NCI-H345 treated with DMSO at 0.1 percent for 48 hours (cell line): ENCODE data around the gene TRIM71.
"Not testable (repeated sequence)": the region's sequence is repeated elsewhere in the genome, so short reads cannot be mapped to it uniquely, and the experiment has no call there.

Source experiments
- DNase-seq: peaks from one replicate; lab custom pipeline; 2025; ENCODE audit not compliant: unreplicated experiment; lab: John Stamatoyannopoulos, UW

Gene TRIM71

DNA sequence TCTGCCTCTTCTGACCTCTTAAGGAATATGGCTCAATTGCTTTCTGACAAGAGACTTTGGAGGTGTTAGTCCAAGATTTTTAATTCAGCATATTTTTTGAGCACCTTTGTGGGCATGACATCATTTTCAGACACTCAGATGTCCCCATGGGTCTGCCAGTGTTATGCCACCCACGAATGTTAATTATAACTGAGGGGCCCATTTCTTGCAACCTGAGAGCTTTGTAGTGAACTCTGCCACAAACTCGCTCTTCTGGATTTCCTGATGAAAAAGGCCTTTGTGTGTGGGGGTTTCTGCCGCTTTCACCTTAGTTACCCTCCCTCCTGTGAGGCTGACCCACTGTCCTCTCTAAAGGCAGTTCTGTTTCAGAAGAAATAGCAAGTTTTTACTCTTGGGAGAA, 69.1 kb downstream of the TRIM71 start:
- no peak for DNase-seq

DNA sequence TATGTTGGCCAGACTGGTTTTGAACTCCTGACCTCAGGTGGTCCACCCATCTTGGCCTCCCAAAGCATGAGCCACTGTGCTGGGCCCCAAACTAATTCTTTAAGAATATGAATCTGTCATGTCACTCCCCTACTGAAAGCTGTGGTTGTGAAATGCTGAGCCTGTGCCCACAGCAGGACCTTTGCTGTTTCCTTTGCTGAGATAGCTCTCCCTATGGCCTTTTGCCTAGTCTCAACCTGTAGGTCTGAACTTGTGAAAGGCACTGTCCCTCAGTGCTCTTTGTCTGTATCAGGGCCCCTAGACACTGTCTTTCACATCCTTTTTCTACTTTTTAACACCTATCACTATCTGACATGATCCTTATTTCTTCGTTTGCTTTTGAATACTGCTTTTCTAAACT, 70.9 kb downstream of the TRIM71 start:
- DNase-seq: no peak

DNA sequence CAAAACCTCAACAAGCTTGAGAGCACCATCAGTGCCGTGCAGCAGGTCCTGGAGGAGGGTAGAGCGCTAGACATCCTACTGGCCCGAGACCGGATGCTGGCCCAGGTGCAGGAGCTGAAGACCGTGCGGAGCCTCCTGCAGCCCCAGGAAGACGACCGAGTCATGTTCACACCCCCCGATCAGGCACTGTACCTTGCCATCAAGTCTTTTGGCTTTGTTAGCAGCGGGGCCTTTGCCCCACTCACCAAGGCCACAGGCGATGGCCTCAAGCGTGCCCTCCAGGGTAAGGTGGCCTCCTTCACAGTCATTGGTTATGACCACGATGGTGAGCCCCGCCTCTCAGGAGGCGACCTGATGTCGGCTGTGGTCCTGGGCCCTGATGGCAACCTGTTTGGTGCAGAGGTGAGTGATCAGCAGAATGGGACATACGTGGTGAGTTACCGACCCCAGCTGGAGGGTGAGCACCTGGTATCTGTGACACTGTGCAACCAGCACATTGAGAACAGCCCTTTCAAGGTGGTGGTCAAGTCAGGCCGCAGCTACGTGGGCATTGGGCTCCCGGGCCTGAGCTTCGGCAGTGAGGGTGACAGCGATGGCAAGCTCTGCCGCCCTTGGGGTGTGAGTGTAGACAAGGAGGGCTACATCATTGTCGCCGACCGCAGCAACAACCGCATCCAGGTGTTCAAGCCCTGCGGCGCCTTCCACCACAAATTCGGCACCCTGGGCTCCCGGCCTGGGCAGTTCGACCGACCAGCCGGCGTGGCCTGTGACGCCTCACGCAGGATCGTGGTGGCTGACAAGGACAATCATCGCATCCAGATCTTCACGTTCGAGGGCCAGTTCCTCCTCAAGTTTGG, 72.9 kb downstream of the TRIM71 start:
- DNase-seq: no peak

GRCh38 chr3:32891365-32891764, 73.6 kb downstream of the TRIM71 start:
- DNase-seq: no peak

DNA sequence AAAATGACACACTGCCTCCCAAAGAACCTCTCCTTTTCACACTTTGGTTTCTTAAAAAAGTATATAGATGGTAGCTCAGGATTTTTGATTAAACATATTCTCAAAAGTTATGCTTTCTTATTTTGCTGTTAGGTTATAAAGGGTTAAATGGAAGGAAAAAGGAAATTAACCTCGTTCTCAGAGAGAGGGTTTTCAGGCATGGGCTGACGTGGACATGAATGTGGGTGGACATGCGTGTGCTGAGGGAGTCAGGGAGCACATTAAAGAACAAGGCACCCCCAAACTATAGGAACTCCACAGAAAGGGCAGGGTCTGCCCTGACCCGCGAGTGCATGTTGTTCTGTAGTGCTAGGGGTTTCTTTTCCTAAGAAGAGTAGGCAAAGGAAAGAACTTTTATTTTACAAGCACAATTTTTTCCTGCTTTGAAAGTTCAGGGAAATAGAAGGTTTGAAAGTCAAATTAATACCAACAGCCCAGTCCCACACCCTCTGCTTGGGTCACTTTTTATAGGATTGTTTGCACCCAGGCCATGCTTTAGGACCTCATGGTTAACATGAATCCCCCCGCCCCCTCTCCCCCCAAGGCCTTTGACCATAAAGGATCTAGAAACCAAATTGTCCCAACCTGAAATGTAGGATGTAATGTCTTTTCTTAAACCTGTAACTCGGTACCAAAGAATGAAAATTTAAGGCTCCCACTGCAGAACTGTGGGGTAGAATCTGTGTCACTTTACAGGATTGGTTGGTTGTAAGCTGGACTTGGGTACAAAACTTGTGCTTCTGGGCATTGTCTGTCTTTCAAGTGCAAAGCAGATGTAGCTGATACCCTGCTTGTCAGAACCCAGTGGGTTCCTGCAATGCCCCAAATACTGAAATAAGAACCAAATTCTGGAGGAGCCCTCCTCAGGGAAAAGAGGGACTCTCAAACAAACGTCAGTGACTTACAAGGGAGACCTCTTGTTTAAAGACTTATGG, 75.1 kb downstream of the TRIM71 start:
- DNase-seq: no peak

DNA sequence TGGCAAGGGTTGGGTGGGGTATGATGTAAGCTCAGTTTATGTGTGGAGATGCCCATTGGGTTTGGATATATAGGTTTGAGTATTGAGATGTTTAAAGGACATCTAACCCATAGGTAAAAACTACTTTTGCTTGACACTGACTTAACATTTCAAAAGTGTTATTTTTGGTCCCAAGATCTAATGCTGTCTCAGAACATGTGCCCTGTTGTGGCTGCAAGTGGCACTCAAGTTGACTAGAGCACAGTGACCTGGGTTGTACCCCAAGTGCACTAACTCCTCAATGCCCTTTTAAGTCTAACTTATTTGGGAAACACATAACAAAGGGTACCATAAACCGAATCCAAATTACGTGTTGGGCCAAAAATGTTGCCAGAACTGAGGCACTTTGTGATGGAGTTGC, 77.2 kb downstream of the TRIM71 start:
- DNase-seq: no peak

GRCh38 chr3:32895701-32896100, 77.9 kb downstream of the TRIM71 start:
- DNase-seq: no peak

DNA sequence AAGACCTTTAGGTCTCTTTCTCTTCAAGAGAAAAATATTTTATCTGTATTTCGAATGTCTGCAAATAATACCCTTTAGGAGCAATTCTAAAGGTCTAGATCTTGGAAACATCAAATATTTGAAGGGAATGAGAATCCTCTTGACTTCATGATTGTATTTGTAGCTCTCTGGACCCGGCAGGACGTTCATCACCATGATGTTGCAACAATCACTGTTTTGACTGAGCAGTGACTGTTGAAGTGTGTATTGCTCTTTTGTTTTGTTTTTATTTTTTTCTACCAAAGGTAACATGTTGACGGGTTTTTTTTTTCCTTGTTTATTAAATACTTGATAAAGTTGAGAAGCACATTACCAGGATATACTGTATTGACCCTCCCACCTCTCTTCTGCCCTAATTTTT, 78.3 kb downstream of the TRIM71 start:
- DNase-seq: no peak

GRCh38 chr3:32897001-32897601, 79.3 kb downstream of the TRIM71 start:
- DNase-seq: no peak

DNA sequence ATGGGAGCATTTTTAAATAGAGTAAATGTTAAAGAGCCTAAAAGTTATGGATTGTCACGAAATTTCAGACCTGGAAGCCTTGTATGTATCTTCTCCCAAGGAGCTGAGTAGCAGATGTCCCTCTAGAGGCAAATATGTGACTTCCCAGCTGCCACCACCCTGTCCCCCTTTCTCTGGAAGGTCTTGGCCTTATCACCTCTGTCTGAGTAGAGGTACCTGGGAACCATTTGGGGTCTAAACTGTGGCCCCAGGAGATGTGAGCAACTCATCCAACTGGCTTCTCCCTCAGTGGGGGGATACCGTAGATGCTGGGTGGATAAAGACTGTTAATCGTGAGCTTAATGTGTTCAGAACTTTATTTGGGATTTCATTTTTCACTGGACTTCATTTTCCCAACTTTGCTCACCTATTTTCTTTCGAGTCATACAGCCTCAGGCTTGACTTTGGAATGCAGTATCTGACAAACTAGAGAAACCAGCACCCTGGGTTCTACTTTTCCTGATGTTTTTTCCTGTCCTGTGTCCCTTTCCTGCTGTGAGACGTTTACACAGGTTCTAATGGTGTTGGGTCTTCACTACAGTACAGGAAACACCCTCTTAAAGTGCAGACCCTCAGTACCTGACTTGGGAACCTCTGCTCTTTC, 80.3 kb downstream of the TRIM71 start:
- DNase-seq: no peak

DNA sequence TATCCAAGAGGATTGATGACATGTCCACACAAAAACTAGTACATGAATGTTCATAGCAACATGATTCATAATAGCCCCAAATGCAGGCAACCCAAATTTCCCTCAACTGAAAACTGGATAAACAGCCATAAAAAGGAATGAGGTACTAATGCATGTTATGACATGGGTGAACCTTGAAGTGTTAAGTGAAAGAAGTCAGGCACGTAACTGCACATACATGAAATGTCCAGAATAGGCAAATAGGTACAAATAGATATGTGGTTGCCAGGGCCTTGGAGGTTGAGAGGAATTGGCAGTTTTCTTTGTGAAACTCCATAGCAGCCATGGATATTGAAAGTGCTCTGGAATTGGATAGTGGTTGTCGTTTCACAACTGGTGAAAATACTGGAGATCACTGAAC, 81.5 kb downstream of the TRIM71 start:
- no peak for DNase-seq

- DNase-seq: no peak
Measured at GRCh38 chr3:32901005-32901932, 83.5 kb downstream of the TRIM71 start.

DNA sequence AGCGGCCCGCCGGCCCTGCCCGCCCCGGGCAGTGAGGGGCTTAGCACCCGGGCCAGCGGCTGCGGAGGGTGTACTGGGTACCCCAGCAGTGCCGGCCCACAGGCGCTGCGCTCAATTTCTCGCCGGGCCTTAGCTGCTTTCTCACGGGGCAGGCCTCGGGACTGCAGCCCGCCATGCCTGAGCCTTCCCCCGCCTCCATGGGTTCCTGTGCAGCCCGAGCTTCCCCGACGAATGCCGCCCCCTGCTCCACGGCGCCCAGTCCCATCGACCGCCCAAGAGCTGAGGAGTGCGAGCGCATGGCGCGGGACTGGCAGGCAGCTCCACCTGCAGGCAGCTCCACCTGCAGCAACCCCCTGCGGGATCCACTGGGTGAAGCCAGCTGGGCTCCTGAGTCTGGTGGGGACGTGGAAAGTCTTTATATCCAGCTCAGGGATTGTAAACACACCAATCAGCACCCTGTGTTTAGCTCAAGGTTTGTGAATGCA, 85.1 kb downstream of the TRIM71 start:
- DNase-seq: not testable (repeated sequence)

- DNase-seq: no peak
Measured at GRCh38 chr3:32903953-32904352, 86.2 kb downstream of the TRIM71 start.

DNA sequence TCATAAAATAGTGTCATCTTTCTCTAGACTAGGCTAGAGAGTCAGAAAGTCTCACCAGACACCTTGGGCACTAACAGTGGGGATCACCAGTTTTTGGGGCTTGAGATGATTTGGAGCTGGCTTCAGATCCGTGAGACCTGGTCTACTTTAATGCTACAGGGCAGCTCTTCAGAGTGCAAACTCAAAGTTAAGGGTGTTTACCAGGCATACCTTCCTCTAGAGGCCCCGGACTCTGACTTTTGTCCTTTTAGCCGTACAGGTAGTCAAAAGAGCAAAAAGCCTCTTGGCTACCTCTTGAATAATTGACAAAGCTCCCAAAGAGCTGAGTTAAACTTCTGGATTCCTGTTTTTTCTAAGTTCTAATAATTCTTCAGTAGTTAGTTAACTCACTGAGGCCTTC, 92.2 kb downstream of the TRIM71 start:
- no peak for DNase-seq

- no peak for DNase-seq
Measured at GRCh38 chr3:32910954-32911353, 93.2 kb downstream of the TRIM71 start.

DNA sequence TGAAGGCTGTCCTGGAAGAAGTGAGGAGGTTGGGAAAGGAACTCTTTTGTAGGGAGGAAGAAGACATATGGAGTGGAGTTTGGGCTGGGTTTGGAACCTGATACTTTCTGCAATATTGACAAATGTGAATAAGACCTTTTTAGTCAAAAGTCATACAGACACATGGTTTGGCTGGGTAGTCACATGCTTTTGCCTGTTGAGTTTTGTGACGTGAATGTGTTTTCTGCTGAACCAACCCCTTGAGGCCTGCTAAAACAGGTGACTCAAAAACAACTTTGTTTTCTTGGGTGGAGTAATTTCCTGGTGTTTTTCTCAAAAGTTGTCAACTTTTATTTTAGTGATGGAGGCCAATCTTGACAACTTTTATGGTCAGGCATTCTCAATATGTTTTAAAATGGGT, 94.2 kb downstream of the TRIM71 start:
- no peak for DNase-seq

GRCh38 chr3:32913790-32914446, 96.1 kb downstream of the TRIM71 start:
- DNase-seq: no peak

- no peak for DNase-seq
Measured at GRCh38 chr3:32919920-32920319, 102.1 kb downstream of the TRIM71 start.
